Glutamatergic neuron (in vitro differentiated cells): Measurements from ENCODE around the gene SYNGAP1. TPM values are rescaled to one million over a fixed set of nuclear protein-coding genes. Genes with fewer than 3 reads are reported as not detected.

Experiments
- DNase-seq: peaks from one replicate; pipeline ENCODE4 v3.0.0; 2022
- H3K27ac Mint-ChIP-seq: one replicate; pipeline ENCODE4 v1.8.0; 2020; ENCODE audit warnings: mild to moderate bottlenecking, mixed read lengths, inconsistent platforms; ENCODE audit not compliant: unreplicated experiment
- H3K27me3 Mint-ChIP-seq: one replicate; pipeline ENCODE4 v1.8.0; 2020; ENCODE audit warnings: mild to moderate bottlenecking, moderate library complexity, mixed read lengths, inconsistent platforms; ENCODE audit not compliant: unreplicated experiment
- H3K36me3 Mint-ChIP-seq: one replicate; pipeline ENCODE4 v1.8.0; 2020; ENCODE audit warnings: mild to moderate bottlenecking, mixed read lengths, inconsistent platforms; ENCODE audit not compliant: unreplicated experiment
- H3K4me1 Mint-ChIP-seq: one replicate; pipeline ENCODE4 v1.8.0; 2020; ENCODE audit warnings: mild to moderate bottlenecking, low read depth, mixed read lengths, inconsistent platforms; ENCODE audit not compliant: unreplicated experiment
- H3K4me3 Mint-ChIP-seq: one replicate; pipeline ENCODE4 v1.8.0; 2020; ENCODE audit warnings: mild to moderate bottlenecking, mixed read lengths, inconsistent platforms; ENCODE audit not compliant: unreplicated experiment
- H3K9me3 Mint-ChIP-seq: one replicate; pipeline ENCODE4 v1.8.0; 2020; ENCODE audit warnings: mild to moderate bottlenecking, moderate library complexity, mixed read lengths, inconsistent platforms; ENCODE audit not compliant: unreplicated experiment
- total RNA-seq: library from RNA; stranded (reverse); fragmentation: NEBNext Ultra II Directional; extraction: Animal tissue kit (Norgen Biotek cat#: 25700); gene quantifications from one replicate; pipeline ENCODE4 v1.2.1, GENCODE V29; 2021; ENCODE audit not compliant: unreplicated experiment
- TF ChIP-seq, protein P1 (sequence below): fragments of 200-600 bp; sonication (generic); IDR thresholded peaks from one replicate; pipeline ENCODE4 v1.5.0; 2021; ENCODE audit not compliant: partially characterized antibody, unreplicated experiment

Gene SYNGAP1
- total RNA-seq, 1 donor from 2014 or later: 75.1 TPM

DNA sequence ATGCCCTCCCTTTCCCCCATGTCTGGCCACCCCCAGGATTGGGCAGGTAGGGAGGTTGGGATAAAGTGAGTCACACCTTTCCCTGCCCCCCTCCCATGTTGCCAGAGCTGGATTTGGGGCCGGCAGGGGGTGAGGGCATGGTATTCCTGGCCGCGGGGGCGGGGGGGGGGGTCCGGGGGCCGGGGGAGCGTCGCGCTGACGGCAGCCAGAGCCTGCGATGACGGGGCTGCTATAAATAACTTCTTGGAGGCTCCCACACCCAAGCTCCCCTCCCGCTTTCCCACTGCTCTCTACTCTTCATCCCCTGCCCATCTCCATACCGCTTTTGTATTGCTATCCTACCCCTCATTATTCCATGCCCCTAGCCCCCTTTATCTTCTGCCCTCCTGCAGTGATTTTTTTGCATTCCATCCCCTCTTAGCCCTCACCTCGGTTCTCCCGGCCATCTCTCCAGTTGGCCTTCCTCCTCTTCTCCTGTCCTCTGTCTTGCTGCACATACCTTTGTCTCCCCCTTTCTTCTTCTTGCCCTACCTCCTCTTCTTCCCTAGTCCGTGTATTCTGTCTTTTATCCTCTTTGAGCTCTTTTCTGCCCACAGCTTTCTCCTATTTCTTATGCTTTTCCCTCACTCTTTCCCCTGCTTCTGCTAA lies 13.8 kb downstream of the SYNGAP1 start:
- Mint-ChIP-seq H3K27ac (no peak overlapping the region), H3K4me1 (peaks cover 40% of the 10 kb centered on the region), H3K9me3 (peaks cover 5% of the 10 kb centered on the region), H3K36me3 (no peaks in the 10 kb centered on the region), H3K4me3 (no peak overlapping the region), H3K27me3 (peaks cover 3% of the 10 kb centered on the region)
- TF ChIP-seq, protein P1, sequence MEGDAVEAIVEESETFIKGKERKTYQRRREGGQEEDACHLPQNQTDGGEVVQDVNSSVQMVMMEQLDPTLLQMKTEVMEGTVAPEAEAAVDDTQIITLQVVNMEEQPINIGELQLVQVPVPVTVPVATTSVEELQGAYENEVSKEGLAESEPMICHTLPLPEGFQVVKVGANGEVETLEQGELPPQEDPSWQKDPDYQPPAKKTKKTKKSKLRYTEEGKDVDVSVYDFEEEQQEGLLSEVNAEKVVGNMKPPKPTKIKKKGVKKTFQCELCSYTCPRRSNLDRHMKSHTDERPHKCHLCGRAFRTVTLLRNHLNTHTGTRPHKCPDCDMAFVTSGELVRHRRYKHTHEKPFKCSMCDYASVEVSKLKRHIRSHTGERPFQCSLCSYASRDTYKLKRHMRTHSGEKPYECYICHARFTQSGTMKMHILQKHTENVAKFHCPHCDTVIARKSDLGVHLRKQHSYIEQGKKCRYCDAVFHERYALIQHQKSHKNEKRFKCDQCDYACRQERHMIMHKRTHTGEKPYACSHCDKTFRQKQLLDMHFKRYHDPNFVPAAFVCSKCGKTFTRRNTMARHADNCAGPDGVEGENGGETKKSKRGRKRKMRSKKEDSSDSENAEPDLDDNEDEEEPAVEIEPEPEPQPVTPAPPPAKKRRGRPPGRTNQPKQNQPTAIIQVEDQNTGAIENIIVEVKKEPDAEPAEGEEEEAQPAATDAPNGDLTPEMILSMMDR: no peak
- no peak for DNase-seq

DNA sequence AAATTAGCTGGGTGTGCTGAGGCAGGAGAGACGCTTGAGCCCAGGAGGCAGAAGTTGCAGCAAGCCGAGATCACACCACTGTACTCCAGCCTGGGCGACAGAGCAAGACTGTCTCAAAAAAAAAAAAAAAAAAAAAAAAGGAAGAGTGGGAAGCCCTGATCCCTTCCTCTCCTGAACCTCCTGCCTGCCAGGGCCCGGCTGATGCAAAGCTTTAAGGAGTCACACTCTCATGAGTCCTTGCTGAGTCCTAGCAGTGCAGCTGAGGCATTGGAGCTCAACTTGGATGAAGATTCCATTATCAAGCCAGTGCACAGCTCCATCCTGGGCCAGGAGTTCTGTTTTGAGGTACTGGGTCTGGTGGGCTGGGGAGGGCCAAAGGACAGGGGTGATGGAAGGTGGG lies 15.1 kb downstream of the SYNGAP1 start:
- H3K36me3 Mint-ChIP-seq: peaks cover 6% of the 10 kb centered on the region
- peaks cover 27% of the 10 kb centered on the region for H3K4me1 Mint-ChIP-seq
- peaks cover 8% of the 10 kb centered on the region for H3K27me3 Mint-ChIP-seq
- H3K9me3 Mint-ChIP-seq: peaks cover 4% of the 10 kb centered on the region
- DNase-seq: no peak
- H3K27ac Mint-ChIP-seq: no peak overlapping the region
- no peak overlapping the region for H3K4me3 Mint-ChIP-seq
- TF ChIP-seq, protein P1: no peak

DNA sequence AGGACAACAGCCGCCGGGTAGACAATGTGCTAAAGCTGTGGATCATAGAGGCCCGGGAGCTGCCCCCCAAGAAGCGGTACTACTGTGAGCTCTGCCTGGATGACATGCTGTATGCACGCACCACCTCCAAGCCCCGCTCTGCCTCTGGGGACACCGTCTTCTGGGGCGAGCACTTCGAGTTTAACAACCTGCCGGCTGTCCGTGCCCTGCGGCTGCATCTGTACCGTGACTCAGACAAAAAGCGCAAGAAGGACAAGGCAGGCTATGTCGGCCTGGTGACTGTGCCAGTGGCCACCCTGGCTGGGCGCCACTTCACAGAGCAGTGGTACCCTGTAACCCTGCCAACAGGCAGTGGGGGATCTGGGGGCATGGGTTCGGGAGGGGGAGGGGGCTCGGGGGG lies 17.8 kb downstream of the SYNGAP1 start:
- DNase-seq: no peak
- Mint-ChIP-seq H3K27me3 (peaks cover 12% of the 10 kb centered on the region), H3K9me3 (peaks cover 4% of the 10 kb centered on the region), H3K27ac (no peak overlapping the region), H3K36me3 (peaks cover 6% of the 10 kb centered on the region), H3K4me3 (no peak overlapping the region), H3K4me1 (peaks cover 11% of the 10 kb centered on the region)
- TF ChIP-seq, protein P1: no peak

DNA sequence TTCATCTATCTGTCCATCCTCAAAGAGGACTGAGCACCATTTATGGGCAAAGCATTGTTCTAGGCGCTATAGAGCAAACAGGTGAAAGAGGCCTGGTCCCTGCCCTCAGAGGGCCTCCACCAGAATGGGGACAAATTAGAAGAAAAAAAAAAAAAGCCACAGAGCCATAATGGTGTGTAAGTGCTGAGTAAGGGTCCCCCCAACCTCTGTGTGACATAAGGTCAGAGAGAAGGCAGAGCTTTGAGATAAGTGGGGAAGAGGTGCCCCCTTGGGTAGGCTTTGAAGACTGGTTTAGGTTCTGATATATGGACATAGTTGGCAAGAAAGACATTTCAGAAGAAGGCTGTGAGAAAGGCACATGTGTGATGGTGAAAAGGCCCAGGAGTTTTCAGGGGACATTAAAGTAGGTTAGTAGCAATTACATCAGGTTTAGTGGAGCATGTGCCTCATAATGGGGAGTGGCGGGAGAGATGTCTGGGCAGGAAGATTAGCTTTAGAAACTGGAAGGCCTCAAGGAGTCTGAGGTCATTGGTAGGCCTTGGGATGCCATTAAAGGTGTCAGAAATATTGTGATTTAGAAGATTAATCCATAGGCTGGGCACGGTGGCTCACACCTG lies 19.2 kb downstream of the SYNGAP1 start:
- TF ChIP-seq, protein P1: no peak
- no peak for DNase-seq
- H3K4me1 Mint-ChIP-seq: peaks cover under 1% of the 10 kb centered on the region
- peaks cover 4% of the 10 kb centered on the region for H3K9me3 Mint-ChIP-seq
- no peak overlapping the region for H3K4me3 Mint-ChIP-seq
- H3K27me3 Mint-ChIP-seq: peaks cover 11% of the 10 kb centered on the region
- no peak overlapping the region for H3K27ac Mint-ChIP-seq
- peaks cover 6% of the 10 kb centered on the region for H3K36me3 Mint-ChIP-seq

DNA sequence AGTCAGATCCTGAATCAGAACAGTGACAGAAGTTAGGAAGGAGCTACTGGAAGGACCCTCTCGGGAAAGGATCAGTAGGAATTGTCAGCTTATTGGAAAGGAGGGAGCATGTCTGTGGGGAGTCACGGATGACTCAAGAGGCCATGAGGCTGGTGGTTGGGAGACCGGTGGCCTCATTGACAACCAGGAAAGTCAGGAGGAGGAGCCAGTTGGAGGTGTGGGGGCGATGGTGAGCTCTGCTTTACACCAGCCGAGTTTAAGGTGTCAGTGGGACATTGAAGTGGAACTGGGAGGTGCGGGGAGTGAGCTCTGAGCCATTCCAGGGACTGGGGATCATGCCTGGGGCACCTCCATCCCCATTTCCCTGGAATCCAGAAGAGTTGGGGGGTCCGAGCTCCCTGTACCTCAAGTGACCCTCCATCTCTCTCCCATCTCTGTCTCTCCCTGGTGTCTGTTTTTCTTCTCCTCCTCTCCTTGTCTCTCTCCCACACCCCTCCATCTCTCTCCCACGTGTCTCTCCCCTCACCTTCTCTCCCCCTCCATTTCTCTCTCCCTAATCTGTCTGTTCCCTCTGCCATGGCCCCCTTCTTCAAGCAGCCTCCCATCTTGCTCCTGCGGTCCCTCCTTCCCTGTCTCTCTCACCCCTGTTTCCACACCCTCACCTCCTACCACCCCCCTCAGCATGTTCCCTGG lies 20.2 kb downstream of the SYNGAP1 start:
- Mint-ChIP-seq H3K9me3 (peaks cover 4% of the 10 kb centered on the region), H3K27ac (no peak overlapping the region), H3K27me3 (peaks cover 11% of the 10 kb centered on the region), H3K4me3 (no peak overlapping the region), H3K4me1 (no peaks in the 10 kb centered on the region), H3K36me3 (peaks cover 6% of the 10 kb centered on the region)
- DNase-seq: no peak
- TF ChIP-seq, protein P1: no peak
